ENCODE data around the gene SRSF2. TPM values are rescaled to one million over a fixed set of nuclear protein-coding genes. Genes with fewer than 3 reads are reported as not detected.
"Not testable (repeated sequence)": the region's sequence is repeated elsewhere in the genome, so short reads cannot be mapped to it uniquely, and the experiment has no call there.

SRSF2 gene, protein sequence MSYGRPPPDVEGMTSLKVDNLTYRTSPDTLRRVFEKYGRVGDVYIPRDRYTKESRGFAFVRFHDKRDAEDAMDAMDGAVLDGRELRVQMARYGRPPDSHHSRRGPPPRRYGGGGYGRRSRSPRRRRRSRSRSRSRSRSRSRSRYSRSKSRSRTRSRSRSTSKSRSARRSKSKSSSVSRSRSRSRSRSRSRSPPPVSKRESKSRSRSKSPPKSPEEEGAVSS
- polyA plus RNA-seq (ENCODE audit: insufficient read length in 4 of 4) = 100 to 1,000 TPM; 361 to 455 (median 424) TPM

- peak; percentile 96 to 98 (median 97) for DNase-seq (ENCODE audit: low read depth in 4 of 4, low spot score in 3 of 4)
Observed at GRCh38 chr17:76737082-76737675, at the start of gene SRSF2. TSS of gene SRSF2 (minus strand) at chr17:76737331. CDS start at chr17:76737160, 171 bp downstream.

DNA sequence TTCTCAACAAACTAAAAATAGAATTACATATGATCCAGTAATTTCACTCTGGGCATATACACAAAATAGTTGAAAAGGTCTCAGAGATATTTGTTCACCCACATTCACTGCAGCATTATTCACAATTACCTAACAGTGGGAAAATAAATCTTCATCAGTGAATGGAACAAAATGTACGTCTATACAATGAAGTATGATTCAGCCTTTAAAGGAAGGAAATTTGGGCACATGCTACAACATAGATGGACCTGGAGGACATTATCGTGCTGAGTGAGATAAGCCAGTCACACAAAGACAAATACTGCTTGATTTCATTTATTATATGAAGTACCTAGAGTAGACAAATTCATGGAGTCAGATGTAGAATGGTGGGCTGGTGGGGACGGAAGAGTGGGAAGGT is 47.8 kb upstream of the SRSF2 start:
- DNase-seq (ENCODE audit: low read depth in 4 of 4, low spot score in 3 of 4) = no peak

DNA sequence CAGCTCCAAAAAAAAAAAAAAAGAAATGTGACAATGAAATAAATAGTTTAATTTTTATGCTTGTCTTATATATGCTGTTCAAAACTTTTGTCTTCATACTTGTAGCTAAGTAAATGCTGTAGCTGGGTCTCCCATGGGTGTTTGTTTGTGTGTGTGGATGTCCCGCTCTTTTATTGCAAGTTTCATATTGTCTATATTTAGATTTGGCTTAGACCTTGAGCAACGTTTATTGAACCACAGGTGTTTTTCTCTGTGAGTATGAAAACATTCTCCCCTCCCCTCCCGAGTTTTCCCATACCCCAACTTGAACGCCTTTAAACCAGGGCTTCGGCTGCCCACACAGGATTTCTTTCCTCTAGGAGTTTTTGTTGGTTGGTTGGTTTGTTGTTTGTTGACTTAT is 46.0 kb upstream of the SRSF2 start:
- DNase-seq (ENCODE audit: low read depth in 4 of 4, low spot score in 3 of 4) = no peak

GRCh38 chr17:76781056-76781982 is 44.2 kb upstream of the SRSF2 start:
- no peak for DNase-seq (ENCODE audit: low read depth in 4 of 4, low spot score in 3 of 4)

DNA sequence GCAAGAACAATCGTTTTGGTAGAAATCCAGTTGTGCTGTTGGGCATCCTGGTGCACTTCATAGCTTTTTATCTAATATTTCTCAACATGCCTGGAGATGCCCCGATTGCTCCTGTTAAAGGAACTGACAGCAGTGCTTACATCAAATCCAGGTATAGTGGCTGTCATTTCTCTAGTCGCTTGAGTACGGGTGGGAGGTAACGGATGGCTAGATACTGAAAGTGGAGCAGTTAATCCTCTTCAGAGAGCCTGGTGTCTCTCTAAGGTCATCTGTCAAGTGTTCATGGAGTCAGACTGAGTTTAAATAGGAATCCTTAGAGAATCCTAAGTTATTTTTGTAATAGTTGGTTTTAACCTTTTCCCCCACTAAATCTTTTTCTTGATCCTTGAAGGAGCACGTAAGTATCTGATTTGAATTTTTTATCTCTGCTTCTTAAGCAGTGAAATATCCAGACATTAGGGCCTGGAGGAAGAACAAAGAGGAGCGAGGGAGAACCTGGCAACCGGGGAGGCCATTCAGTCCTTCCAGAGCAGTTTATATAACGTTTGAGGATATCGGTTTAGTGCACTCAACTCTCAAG is 38.0 kb upstream of the SRSF2 start:
- no peak for DNase-seq (ENCODE audit: low read depth in 4 of 4, low spot score in 3 of 4)

GRCh38 chr17:76772842-76773525 is 35.9 kb upstream of the SRSF2 start:
- no peak for DNase-seq (ENCODE audit: low read depth in 4 of 4, low spot score in 3 of 4)

DNA sequence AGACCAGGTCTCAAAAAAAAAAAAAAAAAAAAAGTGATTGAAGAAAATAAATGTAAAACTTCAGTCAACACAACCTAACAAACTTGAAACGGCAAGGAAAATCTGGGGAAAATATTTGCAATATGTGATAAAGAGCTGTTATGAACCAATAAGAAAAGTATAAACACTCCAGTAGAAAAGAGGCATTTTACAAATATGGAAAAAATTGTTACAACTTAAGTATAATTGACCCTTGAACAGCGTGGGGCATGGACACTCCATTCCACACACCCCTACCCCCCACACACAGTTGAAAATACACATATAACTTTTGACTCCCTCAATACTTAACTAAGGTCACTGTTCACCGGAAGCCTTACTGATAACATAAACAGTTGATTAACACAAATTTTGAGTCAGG is 21.4 kb upstream of the SRSF2 start:
- no peak for DNase-seq (ENCODE audit: low read depth in 4 of 4, low spot score in 3 of 4)

DNA sequence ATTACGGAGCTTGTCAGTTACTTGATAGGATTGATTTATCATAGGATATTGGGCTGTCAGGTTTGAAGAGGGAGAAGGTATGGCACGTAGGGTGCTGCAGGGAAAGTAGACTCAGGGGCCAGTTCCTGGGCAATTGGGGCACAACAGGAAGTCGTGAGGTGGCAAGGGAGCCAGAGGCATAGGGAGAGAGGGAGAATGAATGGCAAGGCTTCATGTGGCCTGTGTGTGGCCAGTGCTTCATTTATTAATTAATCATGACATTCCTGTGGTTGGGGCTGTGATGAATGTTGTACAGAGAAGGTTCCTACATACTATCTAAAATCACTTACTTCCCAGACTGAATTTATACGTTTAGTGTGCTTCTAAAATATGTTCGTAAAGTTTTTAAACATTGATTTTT is 20.1 kb upstream of the SRSF2 start:
- no peak for DNase-seq (ENCODE audit: low read depth in 4 of 4, low spot score in 3 of 4)

DNA sequence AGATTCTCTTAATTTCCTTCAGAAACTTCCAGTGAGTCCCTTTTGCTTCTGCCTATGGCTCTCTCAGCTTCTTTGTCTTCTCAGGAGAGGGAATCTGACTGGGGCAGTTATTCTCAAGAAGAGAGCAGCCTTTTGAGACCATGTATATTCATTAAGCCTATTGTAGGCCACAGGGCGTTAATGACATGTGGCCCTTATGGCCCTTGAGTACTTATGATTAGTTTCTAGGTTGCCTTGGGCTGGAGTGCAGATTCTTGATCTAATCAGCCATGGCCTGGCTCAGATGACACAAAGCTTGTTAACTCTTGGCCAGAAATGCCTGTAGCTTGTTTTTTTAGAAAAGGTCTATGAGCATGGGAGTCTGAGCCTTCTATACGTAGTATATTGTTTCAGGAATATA is 18.2 kb upstream of the SRSF2 start:
- DNase-seq (ENCODE audit: low read depth in 4 of 4, low spot score in 3 of 4) = no peak

GRCh38 chr17:76753061-76753961 is 16.2 kb upstream of the SRSF2 start:
- no peak for DNase-seq (ENCODE audit: low read depth in 4 of 4, low spot score in 3 of 4)

DNA sequence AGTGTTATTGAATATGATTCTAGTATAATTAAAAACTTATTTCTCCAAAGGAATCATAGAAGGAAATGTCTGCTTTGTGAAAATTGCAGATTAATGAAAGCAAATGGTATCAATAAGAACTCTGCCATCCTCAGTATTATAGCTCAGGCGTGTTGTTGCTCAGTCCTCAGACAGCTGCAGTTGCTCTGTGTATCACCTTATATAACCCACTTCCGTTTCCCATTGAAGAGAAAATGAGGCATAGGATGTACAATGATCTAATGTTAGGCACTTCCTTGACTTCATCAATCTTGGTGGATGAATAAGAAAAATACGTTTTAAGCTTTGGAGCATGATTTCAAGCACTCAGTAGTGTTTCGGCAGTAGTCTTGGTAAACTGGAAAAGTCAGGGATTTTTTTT is 14.9 kb upstream of the SRSF2 start:
- DNase-seq (ENCODE audit: low read depth in 4 of 4, low spot score in 3 of 4) = no peak

DNA sequence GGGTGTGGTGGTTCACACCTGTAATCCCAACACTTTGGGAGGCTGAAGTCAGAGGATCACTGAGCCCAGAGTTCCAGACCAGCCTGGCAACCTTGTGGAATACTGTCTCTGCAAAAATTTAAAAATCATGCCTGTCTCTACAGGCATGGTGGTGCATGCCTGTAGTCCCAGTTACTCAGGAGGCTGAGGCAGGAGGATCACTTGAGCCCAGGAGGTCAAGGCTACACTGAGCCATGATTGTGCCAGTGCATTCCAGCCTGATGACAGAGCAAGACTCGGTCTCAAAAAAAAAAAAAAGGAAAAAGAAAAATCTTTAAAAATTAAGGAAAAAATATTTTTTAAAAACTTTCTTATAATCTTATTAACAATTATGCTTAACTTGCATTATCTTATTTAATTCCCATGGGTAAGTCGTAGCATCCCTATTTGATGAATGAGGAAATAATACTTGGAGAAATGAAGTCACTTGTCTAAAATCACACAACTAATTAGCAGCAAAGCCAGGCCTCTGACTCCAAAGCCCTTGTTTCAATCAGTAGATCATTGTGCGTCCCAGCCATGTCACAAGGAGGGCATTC is 14.4 kb upstream of the SRSF2 start:
- DNase-seq (ENCODE audit: low read depth in 4 of 4, low spot score in 3 of 4) = no peak

GRCh38 chr17:76748657-76749056 is 11.5 kb upstream of the SRSF2 start:
- DNase-seq (ENCODE audit: low read depth in 4 of 4, low spot score in 3 of 4) = no peak

GRCh38 chr17:76747716-76748363 is 10.7 kb upstream of the SRSF2 start:
- no peak for DNase-seq (ENCODE audit: low read depth in 4 of 4, low spot score in 3 of 4)

DNA sequence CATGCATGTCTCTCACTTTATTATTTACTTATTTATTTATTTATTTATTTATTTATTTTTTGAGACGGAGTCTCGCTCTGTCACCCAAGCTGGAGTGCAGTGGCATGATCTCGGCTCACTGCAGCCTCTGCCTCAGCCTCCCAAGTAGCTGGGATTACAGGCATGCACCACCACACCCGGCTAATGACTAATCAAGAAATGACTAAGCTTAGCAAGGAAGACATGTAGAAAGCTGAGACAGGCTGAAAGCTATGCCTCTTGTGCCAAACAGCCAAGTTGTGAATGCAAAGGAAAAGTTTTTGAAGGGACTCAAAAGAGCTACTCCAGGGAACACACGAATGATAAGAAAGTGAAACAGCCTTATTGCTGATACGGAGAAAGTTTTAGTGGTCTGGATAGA is 8.7 kb upstream of the SRSF2 start:
- not testable (repeated sequence) for DNase-seq (ENCODE audit: low read depth in 4 of 4, low spot score in 3 of 4)

GRCh38 chr17:76744747-76745146 is 7.6 kb upstream of the SRSF2 start:
- DNase-seq (ENCODE audit: low read depth in 4 of 4, low spot score in 3 of 4) = no peak

DNA sequence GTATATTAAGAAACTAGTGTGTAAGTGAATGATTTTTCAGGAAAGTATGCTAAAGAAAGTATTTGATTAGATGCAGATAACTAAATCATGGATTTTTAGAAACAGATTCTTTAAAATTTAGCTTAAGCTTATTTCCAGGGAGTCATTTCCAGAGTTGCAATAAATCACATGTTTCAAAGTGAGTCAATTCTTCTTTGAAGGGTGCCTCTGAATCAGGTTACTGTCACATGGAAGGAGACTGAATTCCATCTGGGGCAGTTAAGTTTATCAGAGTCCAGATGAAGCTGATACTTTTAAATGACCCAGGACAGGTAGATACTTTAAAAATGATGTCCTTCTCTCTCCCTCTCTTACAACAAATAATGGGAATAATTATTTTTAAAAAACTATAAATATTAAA is 5.8 kb upstream of the SRSF2 start:
- DNase-seq (ENCODE audit: low read depth in 4 of 4, low spot score in 3 of 4) = no peak

- no peak for DNase-seq (ENCODE audit: low read depth in 4 of 4, low spot score in 3 of 4)
Observed at GRCh38 chr17:76740329-76741118, 3.4 kb upstream of the SRSF2 start.
